Forelimb muscle (tissue), 1 donor: ENCODE data around the gene KCNF1. TPM values are rescaled to one million over a fixed set of nuclear protein-coding genes. Genes with fewer than 3 reads are reported as not detected.
"Not testable (repeated sequence)": the region's sequence is repeated elsewhere in the genome, so short reads cannot be mapped to it uniquely, and the experiment has no call there.

Source experiments
- DNase-seq: peaks from one replicate; pipeline ENCODE4 v3.0.0-alpha.2; 2013; ENCODE audit warnings: low read depth
- polyA plus RNA-seq: library from polyadenylated mRNA; unstranded; fragments of 120-200 nt; gene quantifications from one replicate; pipeline ENCODE4 v1.2.1, GENCODE V29; 2013; ENCODE audit not compliant: insufficient read length

KCNF1 gene
- polyA plus RNA-seq, 1 donor = 3.8 TPM

DNA sequence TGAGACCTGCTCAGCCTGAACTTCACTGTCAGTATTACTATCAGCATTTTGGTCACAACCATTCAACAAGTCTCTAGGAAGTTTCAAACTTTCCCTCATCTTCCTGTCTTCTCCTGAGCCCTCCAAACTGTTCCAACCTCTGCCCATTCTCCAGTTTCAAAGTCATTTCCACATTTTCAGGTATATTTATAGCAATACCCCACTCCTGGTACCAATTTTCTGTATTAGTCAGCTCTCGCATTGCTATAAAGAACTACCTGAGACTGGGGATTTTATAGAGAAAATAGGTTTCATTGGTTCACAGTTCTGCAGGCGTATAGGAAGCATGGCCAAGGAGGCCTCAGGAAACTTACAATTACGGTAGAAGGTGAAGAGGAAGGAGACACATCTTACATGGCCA is 27.3 kb downstream of the KCNF1 start:
- DNase-seq = no peak

DNA sequence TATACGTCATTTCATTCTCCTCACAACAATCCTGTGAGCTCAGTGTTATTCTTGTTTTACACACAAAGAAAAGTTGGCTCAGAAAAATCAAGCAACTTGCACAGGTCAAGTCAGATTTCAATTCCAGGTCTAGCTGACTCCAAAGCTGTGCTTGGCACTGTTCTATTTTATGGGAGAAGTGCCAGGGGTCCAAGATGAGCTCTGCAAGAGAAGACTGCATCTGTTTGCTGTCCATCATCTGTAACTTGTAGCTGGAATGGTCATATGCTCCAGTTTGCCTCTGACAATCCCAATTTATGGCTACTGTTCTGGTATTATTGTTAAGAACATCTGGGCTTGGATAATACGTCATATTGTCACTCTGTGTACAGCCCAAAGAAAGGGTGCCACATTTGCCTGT is 28.9 kb downstream of the KCNF1 start:
- DNase-seq = no peak

DNA sequence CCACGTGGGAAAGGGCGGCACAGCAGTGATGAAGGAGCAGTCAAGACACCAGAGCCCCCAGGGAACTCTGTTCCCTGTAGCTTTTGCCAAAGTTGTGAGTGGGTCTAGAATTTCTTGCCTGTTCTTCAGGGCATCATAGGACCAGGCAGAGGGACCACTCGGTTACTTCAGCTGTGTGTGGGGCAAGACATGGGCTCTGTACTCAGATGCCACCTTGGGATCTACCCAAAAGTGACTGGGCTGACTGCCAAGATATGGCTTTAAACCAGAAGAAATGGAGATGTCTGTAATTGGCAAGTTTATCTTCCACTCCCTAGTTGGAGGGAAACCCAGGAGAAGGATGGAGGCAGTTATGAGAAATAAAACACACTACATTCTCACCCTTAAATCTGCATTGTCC is 29.6 kb downstream of the KCNF1 start:
- DNase-seq = no peak

GRCh38 chr2:10944799-10945198 is 33.1 kb downstream of the KCNF1 start:
- no peak for DNase-seq

- DNase-seq = no peak
Observed at GRCh38 chr2:10946394-10946793, 34.7 kb downstream of the KCNF1 start.

GRCh38 chr2:10947005-10947440 is 35.3 kb downstream of the KCNF1 start:
- no peak for DNase-seq

DNA sequence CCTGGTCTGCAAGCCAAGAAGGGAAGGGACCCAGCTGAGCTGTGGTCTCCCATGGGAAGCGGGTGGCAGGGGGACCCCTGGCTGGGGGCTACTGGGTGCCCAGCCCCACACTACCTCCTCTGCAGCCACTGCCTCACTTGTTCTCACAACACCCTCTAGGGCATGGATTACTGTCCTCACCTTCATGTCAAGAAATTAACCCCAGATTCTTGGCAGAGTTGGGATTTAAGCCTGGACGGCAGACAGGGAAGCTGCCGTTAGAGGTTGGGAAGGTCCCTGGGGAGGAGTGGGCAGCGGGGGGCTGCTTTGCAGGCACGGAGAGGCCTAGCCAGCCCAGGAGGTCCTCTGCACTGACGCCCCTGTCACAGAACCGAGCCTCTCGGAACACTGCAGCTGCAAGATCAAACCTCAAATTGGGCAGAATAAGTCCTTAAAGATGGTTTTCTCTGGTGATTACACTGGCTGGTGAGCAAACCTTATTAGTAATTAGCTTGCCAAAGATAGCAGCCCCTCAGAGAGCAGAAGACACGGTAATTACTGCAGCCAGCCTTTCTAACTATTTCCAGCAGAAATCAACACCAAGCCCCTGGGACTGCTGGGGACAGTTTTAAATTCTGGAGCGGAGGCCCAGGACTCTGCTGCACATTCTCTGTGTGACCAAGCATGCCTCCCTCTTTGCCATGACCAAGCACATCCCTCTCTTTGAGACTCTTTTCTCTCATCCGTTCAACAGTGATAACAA is 35.9 kb downstream of the KCNF1 start:
- no peak for DNase-seq

GRCh38 chr2:10948188-10948564 is 36.4 kb downstream of the KCNF1 start:
- DNase-seq = no peak

DNA sequence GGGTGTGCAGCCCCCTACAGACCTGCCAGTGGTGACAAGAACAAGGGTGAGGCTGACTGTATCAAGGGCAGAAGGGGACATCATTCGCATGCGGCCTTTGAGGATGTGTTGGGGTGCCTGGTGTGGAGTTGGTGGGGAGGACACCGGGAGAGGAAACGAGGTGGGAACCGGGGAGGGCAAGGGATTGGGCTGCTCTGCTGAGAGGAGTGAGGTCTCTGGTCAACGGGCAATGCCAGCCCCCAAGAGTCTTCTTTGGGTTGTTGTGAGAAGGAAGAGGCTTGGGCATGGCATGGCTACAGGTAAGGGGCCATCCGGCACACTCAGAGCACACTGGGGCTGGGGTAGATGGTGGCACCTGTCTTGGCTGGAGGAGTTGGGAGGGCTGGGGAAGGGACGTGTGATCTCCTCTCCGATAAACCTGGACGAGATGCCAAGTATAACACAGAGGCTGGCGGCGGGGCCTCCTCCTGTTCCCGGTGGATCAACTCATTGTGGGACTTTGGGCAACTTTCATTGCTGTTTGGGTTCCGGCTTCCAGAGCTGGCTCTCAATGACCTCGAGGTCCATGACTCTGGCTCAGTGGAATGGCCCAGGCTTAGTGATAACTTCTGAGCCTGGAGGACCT is 37.0 kb downstream of the KCNF1 start:
- no peak for DNase-seq

DNA sequence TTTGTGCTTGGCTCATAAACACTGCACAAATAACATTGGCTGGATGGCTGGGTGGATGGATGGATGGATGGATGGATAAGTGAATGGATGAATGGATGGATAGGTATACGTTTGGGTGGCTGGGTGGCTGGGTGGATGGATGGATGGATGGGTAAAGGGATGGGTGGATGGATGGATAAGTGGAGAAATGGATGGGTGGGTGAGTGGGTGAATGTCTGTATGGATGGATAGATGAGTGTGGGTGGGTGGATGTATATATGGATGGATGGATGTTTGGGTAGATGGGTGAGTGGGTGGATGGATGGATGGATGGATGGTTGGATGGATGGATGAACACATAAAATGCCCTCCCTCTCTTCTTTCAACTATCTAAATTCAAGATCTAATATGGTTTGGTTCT is 38.1 kb downstream of the KCNF1 start:
- DNase-seq = no peak

DNA sequence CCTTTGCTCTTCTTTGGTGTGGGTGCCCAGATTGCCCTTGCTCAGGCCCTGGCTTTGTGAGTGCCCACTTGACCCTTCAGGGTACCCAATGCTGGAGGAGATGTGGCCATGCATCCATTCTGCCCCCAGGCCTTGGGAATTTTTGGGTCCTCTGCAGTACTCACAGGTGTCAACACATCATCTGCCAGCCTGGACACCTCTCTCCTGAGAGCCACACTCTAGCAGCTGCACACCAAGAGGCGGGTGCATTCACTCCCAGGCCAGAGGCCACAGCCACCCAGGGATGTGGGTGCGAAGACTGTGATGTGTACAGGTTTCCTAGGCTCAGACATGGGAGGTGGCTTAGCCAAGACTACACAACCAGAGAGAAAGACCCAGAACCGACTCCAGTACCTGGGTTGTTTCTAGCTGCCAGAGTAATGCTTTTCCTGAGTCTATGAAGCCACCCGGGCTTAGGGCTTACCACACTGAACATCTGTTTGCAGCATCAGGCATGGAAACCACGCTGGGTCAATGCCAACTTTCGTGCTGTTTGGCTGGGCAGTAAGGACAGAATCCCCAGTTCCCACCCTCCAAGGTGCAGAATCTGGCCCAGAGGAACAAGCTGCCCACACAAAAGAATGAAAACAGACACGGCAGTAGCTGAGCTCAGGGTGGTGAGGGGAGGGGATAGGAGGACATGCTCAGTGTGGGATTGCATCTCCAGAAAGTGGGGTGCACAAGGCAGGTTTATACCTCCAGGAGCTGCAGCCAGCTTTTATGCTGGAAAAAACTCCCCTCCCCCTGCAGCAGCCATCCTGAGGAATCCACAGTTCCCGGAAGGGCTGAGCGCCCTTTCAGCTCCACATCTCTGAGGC is 40.1 kb downstream of the KCNF1 start:
- DNase-seq = no peak

DNA sequence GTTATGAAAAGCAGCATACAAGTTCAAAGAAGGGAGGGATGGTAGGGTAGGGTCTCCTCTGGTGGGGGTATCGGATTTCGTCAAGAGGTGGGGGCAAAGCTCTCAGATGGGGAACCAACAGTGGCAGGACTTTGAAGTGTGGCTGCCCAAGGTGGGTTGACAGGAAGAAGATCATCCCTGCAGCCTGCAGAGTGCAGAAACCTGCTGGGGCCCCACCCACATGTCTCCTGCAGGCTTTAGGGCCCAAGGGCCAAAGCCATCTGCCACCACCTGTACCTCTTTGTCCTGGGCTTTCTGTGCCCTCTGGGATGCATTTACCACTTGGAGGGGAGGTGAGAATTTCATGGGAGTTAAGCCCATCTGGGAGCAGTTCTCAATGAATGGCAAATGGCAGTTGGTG is 42.7 kb downstream of the KCNF1 start:
- no peak for DNase-seq

- no peak for DNase-seq
Observed at GRCh38 chr2:10954856-10955818, 43.4 kb downstream of the KCNF1 start.

DNA sequence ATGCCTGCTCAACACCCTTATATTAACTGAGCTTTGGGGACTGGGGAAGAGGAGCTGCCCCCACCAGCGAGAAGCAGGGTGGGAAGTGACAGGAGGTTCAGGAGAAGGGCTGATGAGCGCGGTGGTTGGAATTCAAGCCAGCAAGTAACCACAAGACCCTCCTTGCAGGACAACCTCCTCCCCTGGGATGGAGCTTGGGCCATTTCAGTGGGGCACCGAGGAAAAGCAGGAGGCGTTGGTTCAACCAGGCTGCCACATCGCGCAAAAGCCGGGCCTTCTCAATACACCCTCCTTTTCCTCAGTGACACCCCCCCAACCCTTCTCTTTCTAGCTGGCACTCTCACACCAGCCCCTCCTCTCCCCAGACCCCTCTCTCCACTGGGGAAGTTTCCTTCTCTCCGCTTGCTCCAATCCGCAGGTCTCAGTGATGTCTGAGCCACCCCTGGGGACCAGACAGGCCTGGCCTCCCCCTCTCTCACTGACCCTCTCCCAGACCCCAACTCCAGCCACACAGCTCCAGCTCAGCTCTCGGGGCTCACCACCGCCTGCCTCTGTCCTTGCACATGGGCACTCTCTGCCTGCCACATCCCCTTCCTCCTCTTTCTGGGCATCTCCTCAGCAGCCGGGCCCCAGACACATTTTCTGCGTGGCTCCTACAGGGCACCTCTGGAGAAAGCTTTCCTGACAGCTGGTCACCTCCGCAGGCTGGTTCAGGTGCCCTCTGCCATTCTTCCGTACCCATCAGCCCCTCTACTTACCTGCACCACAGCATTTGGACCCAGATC is 44.5 kb downstream of the KCNF1 start:
- no peak for DNase-seq

- no peak for DNase-seq
Observed at GRCh38 chr2:10957391-10957790, 45.7 kb downstream of the KCNF1 start.

- not testable (repeated sequence) for DNase-seq
Observed at GRCh38 chr2:10958452-10958851, 46.7 kb downstream of the KCNF1 start.

- no peak for DNase-seq
Observed at GRCh38 chr2:10960606-10961489, 49.1 kb downstream of the KCNF1 start.

- DNase-seq = no peak
Observed at GRCh38 chr2:10961490-10961875, 49.7 kb downstream of the KCNF1 start.

DNA sequence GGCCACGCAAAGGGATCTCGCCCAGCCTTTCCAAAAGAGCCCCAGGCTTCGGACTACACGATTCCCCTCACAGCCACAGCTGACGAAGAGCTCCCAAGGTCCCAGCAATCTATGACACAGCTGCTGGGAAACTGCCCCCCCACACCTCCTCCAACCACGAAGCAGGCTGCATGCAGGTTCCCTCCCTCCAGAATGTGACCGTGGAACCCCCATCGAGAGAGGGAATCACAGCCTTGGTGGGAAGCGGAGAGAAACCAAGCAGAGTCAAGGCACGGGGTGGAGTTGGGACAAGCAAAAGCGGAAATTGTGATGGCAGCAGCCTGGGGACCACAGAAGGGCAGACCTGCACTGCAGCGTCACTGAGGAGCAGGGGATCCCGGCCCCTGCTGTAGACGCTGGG is 50.3 kb downstream of the KCNF1 start:
- DNase-seq = no peak

DNA sequence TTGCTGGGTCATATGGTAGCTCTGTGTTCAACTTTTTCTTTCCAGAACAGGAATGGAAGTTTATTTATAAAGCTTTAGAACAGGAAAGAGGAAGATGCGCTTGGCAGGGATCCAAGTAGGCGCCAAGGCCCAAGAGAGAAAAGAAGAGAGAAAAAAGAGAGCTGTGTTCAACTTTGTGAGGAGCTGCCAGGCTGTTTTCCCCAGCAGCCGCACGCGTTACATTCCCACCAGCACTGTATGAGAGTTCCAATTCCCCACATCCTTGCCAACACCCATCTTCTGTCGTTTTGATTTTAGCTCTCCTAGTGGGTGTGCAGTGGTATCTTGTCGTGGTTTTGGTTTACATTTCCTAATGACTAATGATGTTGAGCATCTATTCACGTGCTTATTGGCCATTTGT is 51.4 kb downstream of the KCNF1 start:
- no peak for DNase-seq
